ENCODE results near the gene CWC15.
"Not testable (repeated sequence)": the region's sequence is repeated elsewhere in the genome, so short reads cannot be mapped to it uniquely, and the experiment has no call there.

CWC15 gene

DNA sequence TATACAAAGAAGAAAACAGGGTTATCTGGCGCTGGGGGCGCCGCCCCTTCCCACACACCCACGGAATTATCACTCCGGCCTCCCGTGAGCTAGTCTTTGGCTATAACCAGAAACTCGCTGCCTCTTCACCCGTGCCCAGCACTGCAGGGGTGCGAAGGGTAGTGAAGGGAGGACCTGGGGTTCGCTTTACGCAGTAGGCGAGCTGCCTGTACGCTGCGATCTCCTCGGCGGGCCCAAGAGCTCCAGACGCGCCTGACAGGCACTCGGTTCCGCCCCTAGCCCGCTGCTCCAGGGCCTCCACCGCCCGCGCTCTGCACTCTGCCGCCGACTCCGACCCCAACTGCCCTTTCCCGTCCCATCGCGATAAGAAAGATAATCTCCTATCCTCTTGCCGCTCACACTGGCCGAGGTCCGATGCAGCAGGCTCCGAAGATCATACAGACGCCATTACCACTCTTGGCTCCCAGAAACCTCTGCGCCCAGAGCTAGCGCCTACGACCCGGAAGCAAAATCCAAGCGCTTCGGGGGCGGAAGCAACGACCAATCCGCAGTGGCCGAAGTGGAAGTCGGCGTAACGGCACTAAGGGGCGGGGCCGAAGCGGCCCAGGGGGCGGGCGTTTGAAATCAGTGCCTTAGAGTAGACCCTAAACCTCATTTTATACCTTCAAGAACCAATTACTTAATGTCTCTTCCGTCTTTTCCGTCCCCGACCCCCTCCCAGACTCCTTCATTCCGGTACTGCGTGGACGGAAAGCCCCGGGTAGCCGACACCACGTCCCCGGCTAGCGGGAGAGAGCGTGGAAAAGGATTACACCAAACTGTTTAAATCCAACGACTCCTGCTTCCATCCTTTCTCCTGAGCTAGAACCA, at the start of gene CWC15, which contains the start of gene KDM4D:
Gene CWC15, minus strand, starts transcription at position 458 of the 870 bp plus-strand sequence. CDS start 1,371 bp downstream, outside the sequence.
Gene KDM4D, plus strand, starts transcription at position 611 of the 870 bp plus-strand sequence. CDS start 23,664 bp downstream, outside the sequence.
- peak within 1 kb of the TSS; percentile 89 for H3K4me3 ChIP-seq (ENCODE audit: control insufficient read depth, low read depth, low read length)
- DNase-seq (ENCODE audit: low read depth): peak; percentile 53
- no peak for TF ChIP-seq CTCF (IDR thresholded peaks at IDR 0.05; ENCODE audit: control insufficient read depth, insufficient read depth, low read depth, low read length, missing control alignments)

DNA sequence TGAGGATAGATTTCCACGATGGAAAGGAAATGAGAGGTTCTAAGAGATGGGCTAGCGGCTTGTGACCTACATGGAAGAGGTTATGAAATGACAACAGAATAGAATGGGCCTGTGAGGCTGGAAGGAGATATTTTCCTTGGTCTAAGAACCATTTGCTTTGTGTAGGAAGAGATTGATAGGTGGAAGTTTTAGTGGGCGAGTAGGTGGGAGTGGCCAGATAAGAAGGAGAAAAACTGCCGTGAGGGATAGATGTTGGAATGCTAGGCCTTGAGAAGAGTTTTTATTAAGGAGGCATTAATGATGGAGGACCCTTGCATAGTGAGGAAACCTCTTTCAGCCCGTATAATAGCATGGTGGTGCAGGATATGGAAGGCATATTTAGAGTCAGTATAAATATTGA, 48.1 kb upstream of the CWC15 start:
- H3K4me3 ChIP-seq (ENCODE audit: control insufficient read depth, low read depth, low read length); DNase-seq (ENCODE audit: low read depth): not testable (repeated sequence)

DNA sequence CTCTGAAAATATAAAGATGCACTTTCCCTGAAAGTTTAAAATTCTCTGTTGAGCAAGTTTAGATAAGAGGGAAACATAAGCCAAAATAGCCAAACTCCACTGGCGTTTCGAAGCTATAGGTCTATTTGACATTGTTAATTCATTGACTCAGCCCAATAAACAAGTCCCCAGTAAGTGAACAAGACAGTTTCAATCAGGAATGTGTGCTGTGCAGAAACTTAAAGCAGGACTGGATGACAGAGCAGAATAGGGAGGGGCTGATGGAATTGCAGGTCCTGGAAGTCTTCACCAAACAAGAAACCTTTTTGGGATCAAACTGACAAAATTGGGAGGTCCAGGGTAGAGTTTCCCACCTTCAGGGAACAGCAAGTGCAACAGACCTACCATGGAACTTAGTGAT, 42.8 kb upstream of the CWC15 start:
- no peak for TF ChIP-seq CTCF (IDR thresholded peaks at IDR 0.05; ENCODE audit: control insufficient read depth, insufficient read depth, low read depth, low read length, missing control alignments)
- DNase-seq (ENCODE audit: low read depth): no peak
- H3K4me3 ChIP-seq (ENCODE audit: control insufficient read depth, low read depth, low read length): no peak overlapping the region

- no peak overlapping the region for H3K4me3 ChIP-seq (ENCODE audit: control insufficient read depth, low read depth, low read length)
- no peak for DNase-seq (ENCODE audit: low read depth)
- no peak for TF ChIP-seq CTCF (IDR thresholded peaks at IDR 0.05; ENCODE audit: control insufficient read depth, insufficient read depth, low read depth, low read length, missing control alignments)
Observed at GRCh38 chr11:95014184-95014821, 40.9 kb upstream of the CWC15 start.

DNA sequence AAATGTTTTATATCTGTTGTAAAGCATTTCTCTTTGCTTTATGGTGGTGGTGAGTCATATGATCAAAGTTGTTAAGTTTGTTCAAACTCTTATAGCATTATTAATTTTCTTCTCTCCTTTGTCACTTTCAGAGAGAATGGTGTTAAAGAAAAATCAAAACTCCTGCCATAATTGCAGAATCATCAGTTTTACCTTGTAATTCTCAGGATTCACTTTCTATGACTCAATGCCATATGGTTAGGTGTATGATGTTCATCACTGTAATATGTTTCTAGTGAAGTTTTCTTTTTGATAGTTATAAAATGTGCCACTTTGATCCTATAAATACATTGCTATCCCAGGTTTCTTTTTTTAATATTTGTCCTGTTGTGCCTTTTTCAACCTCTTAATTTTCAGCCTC, 38.0 kb upstream of the CWC15 start:
- DNase-seq (ENCODE audit: low read depth): no peak
- no peak for TF ChIP-seq CTCF (IDR thresholded peaks at IDR 0.05; ENCODE audit: control insufficient read depth, insufficient read depth, low read depth, low read length, missing control alignments)
- no peak overlapping the region for H3K4me3 ChIP-seq (ENCODE audit: control insufficient read depth, low read depth, low read length)

DNA sequence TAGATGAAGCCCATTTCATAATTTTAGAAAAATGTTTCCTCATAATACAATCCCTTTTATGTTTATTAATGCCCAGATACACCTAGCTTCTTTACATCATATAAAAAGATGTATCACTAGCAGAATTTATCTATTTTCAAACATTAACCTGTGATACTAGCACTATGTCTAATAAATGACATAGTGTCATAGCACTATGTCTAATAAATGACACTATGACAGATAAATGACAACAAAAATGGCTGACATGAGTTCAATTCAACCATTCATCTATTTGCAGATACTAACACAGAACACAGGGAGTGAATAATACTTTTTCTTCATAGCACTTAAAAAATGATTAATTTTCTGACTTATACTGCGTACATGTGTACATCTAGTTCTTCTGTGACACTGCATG, 32.3 kb upstream of the CWC15 start:
- no peak for TF ChIP-seq CTCF (IDR thresholded peaks at IDR 0.05; ENCODE audit: control insufficient read depth, insufficient read depth, low read depth, low read length, missing control alignments)
- no peak overlapping the region for H3K4me3 ChIP-seq (ENCODE audit: control insufficient read depth, low read depth, low read length)
- no peak for DNase-seq (ENCODE audit: low read depth)

DNA sequence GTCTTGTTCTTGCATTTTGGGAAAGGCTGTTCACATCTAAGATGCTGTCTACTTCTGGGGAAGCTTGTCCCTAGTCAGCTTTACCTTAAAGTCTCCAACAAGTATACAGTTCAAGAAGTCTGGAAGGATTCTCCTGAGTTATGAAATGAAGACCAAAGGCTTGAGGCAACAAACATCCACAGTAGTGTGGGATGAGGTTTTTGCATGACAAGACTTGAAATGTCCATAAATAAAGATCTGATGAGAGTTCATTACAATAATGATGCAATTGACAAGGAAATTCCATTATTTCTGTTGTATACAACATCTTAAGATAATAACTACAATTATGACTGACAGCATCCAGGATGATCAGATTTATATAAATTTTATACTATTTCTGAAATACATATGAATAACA, 30.4 kb upstream of the CWC15 start:
- H3K4me3 ChIP-seq (ENCODE audit: control insufficient read depth, low read depth, low read length): no peak overlapping the region
- no peak for DNase-seq (ENCODE audit: low read depth)
- TF ChIP-seq CTCF (IDR thresholded peaks at IDR 0.05; ENCODE audit: control insufficient read depth, insufficient read depth, low read depth, low read length, missing control alignments): no peak
